GM19397 (cell line): Measurements from ENCODE around the gene PSRC1.
"Not testable (repeated sequence)": the region's sequence is repeated elsewhere in the genome, so short reads cannot be mapped to it uniquely, and the experiment has no call there.

ENCODE experiments used
- ATAC-seq: cut with Tn5 transposase; IDR thresholded peaks from one replicate; pipeline ENCODE4 v1.9.1; 2021; ENCODE audit warnings: mild to moderate bottlenecking, moderate library complexity; ENCODE audit not compliant: unreplicated experiment

The PSRC1 gene

DNA sequence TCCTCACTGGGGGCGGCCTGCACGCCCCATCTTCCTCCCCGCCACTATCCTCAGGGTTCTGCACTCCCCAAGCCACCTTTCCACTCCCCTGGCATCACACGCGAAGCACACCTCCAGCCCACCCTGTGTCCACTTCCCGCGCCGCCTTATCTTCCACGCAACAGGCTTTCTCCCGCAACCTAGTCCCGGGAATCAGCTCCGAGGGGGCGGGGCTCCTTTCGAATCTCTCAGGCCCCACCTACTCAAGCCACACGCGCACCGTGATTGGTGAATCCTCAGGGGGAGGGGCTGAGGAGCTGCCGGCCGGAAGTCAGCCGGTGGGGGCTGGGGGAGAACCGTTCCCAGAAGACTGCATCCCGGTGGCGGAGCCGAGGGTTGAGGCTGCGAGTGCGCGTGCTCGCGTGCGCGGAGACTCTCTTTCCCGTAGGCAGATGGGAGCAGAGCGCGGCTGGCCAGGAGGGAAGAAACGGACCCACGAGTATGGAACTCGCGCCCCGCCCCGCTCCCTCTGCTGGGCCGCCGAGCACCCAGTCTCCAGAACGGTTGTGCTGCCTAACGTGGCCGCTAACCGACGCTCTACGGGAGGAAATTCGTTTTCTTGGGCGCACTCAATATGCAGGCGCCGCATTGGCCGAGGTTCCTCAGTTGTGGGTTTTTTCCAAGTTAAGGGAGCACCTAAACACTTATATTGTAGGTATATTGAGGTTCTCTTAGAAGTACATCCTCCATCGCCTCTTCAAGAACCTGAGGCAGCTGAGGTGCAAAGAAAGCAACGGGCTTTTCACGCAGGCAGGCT, at the start of gene PSRC1:
TSS of gene PSRC1 (minus strand) at position 194 of the 796 bp plus-strand sequence.
- peak; percentile 96 for ATAC-seq

GRCh38 chr1:109331113-109331512, 48.2 kb upstream of the PSRC1 start:
- no peak for ATAC-seq

- ATAC-seq, result no peak
Measured at GRCh38 chr1:109327285-109327684, 44.3 kb upstream of the PSRC1 start.

DNA sequence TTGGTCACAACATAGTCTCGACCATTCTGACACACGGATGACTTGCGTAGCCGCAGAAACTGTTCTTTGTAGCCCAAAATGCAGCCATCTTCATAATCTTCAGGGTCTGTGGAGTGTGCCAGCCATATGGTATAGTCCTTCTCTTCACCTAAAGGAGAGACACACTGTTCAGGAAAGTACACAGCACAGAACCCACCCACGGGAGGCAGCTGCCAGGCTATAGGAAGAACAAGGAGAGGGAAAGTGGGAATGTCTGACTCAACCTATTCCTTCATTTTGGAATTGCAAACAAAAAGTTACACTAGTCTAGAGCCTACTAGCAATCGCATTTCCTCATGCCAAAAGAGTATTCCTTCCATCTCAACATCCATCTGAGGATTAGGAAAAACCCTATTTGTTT, 40.0 kb upstream of the PSRC1 start:
- no peak for ATAC-seq

DNA sequence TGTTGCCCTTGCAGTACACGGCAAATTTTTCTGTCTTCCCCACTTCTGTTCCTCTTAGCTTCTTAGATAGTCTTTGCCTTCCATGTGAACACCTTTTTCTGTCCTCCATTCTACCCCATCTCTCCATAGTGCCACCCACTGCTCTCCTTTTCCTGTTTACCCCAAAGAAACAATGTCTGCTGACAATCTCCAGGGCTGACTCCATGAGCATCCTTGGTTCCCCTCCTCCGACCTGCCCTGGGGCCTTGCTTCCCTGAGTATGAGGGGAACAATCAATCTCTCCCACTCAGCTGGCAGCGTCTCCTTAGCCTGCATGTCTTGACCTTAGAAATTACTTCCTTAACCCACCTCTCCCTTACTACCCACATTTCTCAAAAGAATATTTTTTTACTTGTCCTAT, 36.2 kb upstream of the PSRC1 start:
- ATAC-seq, result no peak

DNA sequence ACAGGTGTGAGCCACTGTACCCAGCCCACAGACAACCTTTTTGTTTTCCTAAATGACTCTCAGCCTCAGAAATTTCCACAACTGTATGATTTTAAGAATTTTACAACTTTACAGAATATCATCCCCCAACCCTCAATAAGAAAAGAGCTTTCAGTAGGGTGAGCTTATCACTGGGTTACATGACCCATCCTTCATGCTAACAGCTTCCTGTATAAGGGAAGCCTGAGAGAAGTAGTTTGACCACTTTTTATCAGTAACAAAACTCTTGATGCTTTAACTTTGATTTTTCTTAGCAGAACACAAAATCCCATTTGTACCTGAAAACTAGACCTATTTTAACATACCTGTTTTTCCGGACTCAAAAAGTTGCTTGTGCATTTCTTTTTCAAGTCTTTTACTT, 33.6 kb upstream of the PSRC1 start:
- no peak for ATAC-seq

DNA sequence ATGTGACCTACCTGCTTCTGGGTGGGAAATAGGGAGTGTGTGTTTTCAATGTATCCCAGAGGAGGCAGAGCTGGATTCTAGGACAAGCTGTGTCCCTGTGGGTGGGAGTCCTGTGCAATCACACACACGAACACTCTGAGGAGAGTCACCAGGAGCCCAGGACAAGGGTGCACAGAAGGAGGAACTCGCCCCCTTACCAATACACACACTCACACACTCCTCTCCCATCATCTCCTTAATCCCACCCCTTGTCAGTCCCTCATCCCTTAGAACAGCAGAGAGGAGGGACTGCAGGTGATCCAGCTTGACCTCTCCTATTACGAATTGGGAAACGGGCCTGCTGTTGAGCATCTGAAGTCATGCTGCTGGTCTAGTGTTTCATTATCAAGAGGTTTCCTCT, 32.3 kb upstream of the PSRC1 start:
- no peak for ATAC-seq

DNA sequence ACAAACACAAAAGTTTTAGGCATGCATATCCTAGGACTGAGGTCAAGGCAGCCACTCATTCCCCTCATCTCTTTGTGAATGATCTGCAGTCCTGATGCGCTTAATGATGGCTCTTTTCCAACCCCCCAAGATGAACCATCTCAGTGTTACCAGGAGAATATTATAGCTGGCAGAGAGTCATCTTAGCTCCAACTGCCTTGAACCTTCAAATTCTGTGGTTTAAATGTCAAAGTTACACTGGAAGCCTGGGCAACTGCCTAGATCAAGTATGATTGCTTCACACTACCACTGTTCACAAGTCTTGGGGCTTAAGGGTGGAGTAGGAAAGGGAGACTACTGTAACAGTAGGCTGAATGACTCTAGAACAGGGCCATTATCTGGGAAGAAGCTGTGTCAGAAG, 31.9 kb upstream of the PSRC1 start:
- no peak for ATAC-seq

DNA sequence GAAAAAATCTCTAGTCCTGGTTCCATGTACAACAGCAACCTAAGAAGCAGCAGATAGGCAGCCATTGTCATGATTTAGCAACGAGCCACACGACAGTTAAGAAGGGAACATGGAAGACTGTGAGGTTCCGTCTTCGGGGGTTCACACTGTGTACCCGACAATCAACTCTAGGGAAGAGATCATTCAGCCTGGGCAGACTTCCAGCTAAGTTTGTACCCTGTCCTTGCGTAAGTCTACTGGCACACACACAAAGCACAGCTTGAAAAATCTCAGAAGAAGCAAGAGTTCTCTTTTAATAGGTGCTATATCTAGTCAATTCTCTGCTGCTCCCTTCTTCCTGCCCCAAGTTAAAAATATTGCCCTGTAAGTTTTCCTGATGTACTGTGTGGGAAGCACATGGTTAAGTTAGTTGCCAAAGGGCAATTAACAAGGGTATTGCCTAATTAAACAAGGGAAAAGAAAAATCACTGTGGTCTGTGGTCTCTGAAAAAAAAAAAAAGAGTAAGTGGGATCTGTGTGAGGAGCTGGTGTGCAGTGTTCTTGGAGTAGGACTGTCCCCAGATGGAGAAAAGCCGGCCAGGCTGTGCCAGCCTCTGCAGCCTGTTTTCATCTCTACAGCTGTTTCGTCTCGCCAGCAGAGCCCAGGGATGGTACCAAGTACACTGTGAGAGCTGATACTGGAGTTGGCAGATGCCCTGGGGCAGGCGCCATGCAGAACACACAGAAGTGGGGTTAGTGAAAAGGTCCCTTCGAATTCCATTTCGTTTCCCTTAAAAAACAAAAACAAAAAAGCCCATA, 30.2 kb upstream of the PSRC1 start:
- no peak for ATAC-seq

- no peak for ATAC-seq
Measured at GRCh38 chr1:109312246-109312645, 29.3 kb upstream of the PSRC1 start.

GRCh38 chr1:109309347-109309746, 26.4 kb upstream of the PSRC1 start:
- ATAC-seq, result no peak

DNA sequence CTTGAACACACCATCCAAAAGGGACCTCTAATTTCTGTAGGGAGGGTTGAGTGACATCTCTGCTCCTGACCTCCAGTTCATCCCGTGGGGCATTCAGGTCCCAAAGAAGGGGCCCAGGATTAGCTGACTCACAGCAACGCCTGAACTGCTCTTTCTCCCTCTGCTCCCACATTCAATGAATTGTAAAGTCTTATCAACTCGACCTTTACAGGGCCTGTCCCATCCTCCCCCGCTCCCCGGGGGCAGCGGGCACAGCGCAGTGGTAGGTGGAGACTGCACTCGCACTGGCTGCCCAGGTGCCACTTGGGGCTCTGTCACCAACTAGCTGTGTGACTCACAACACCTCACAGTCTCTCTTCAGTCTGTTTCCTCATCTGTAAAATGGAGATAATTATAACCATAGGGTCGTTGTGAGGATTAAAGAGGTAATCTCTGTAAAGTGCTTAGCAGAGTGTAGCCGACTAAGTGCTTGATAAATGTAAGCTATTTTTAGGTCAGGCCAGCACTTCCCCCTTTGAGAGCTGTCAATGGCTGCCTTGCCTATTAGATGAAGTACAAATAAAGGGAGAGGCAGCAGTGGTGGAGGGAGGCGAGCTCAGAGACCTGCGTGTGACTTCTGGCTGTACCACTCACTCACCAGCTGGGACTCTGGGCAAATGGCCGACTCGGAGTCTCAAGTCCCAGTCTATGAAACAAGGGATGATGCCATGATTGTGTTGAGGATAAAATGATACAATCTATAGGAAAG, 24.5 kb upstream of the PSRC1 start:
- no peak for ATAC-seq

- ATAC-seq, result no peak
Measured at GRCh38 chr1:109306832-109307273, 23.9 kb upstream of the PSRC1 start, which contains the start of gene MYBPHL. Gene MYBPHL (minus strand): TSS chr1:109307011. CDS start chr1:109306991, 20 bp downstream.

GRCh38 chr1:109305991-109306390, 23.0 kb upstream of the PSRC1 start:
- ATAC-seq, result not testable (repeated sequence)

- ATAC-seq, result no peak
Measured at GRCh38 chr1:109304226-109304920, 21.4 kb upstream of the PSRC1 start.

DNA sequence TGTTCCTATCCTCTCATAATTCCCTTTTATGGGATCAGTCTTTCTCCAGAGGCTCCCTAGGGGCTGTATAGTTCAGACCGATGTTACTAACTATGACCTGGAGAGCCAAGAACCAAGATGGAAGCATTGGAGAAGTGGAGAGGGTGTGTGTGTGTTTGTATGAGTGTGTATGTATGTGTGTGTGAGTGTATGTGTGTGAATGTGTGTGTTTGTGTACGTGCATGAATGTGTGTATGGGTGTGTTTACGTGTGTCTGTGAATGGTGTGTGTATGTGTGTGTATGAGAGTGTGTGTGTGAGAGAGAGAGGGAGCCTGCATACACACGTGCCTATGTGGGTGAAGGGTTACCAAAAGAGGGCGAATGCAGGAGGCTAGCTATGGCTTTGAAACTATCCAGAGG, 18.9 kb upstream of the PSRC1 start:
- ATAC-seq, result no peak

- no peak for ATAC-seq
Measured at GRCh38 chr1:109300650-109301151, 17.8 kb upstream of the PSRC1 start.

- no peak for ATAC-seq
Measured at GRCh38 chr1:109299558-109300343, 16.8 kb upstream of the PSRC1 start.

GRCh38 chr1:109298666-109299557, 16.0 kb upstream of the PSRC1 start:
- ATAC-seq, result no peak
